HG03097 (cell line): ENCODE results near the gene FABP6.
"Not testable (repeated sequence)": the region's sequence is repeated elsewhere in the genome, so short reads cannot be mapped to it uniquely, and the experiment has no call there.

Experiments
- ATAC-seq: cut with Tn5 transposase; IDR thresholded peaks from one replicate; pipeline ENCODE4 v1.9.1; 2021; ENCODE audit not compliant: unreplicated experiment, low FRiP score

Gene FABP6, protein sequence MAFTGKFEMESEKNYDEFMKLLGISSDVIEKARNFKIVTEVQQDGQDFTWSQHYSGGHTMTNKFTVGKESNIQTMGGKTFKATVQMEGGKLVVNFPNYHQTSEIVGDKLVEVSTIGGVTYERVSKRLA

GRCh38 chr5:160229190-160229742 lies at the start of gene FABP6:
FABP6 (plus strand) TSS chr5:160229506; CDS start chr5:160229558, 52 bp downstream.
- no peak for ATAC-seq

- no peak for ATAC-seq
Measured at GRCh38 chr5:160180931-160181330, 48.4 kb upstream of the FABP6 start.

DNA sequence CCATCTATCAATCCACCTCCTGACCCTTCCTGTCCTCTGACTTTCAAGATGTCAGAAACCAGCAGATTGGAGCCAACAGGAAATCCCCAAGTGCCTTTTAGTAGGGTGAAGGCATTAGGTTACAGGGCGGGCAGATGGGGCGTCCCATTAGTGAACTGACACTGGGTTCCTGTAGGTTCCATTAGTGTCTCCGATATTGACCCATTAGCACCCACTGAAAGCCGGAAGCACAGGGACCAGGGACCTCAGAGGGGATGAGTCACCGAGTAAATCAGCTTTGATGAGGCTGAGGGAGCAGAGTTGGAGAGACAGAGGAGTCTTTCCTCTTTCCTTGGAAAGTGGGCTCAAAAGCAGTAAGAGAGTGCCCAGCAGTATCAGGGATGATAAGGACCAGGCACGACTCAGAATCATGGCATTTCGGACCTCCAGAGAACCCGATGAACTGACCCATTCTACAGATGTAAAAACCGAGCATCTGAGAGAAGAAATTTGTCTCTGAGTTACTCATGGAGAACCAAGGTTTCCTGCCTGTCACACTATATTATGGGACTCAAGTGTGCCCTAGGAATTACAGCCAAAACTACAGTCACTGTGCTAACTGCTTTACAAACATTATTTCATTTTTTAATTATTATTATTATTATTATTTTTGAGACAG lies 47.2 kb upstream of the FABP6 start:
- ATAC-seq = no peak

DNA sequence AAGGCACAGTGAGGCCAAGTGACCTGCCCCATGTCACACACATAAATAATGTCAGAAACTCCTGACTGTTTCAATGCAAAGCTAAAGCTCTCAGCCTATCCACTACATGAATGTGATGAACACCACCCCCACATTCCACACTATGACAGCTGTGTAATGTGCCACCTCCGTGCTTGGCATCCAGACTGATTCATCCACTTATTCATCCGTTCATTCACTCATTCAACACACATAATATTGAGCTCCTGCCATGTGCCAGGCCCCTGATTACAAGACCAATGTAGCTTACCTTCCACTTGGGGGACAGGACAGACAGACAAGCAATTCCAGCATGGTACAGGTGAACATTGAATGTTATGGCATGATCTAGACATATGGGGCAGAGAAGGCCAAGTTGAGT lies 46.2 kb upstream of the FABP6 start:
- no peak for ATAC-seq

DNA sequence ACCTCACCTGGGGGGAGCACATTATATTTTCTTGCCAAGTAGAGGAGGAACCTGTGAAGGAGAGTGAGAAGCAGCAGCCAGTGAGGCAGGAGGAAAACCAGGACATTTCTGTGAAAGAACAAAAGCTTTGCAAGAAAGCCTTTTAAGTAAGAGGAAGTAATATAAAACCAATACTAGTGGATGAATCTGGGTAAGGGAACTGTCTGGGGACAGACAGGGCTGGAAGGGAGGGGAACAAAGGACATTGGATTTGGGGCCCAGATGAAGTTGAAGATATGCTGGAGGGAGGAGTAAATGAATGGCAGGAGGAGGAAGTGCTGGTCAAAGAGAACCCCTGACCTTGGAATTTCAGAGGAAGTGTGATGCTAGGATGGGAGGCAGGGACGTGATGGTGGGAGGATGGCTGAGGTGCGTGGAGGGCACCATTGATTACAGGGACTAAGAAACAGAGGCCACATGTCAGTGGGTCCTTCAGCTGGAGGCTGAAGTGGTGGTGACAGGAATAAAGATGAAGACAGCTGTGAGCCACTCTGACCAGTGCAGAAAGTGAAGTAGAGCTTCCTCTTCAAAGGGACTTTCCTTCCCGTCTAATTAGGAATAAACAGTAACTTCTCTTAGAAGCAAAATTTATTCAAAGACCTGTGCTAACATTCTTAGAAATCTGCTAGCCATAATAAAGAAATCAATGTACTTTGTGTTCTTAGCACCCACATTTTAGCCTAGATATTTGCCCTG lies 43.5 kb upstream of the FABP6 start:
- no peak for ATAC-seq

GRCh38 chr5:160186480-160186879 lies 42.8 kb upstream of the FABP6 start:
- no peak for ATAC-seq

DNA sequence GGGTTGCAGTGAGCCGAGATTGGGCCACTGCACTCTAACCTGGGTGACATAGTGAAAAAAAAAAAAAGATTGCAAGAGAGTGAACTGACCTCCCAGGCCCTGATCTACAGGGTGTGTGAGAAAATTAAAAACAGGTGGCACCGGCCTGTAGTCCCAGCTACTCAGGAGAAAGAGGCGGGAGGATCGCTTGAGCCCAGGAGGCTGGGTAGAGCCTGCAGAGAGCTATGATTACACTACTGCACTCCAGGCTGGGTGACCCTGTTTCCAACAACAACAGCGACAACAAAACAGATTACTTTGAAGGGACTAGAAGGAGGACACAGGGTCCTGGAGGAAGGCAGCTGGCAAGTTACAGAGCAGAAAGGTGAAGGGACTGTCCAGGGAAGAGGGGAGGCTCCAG lies 42.2 kb upstream of the FABP6 start:
- no peak for ATAC-seq

- ATAC-seq = no peak
Measured at GRCh38 chr5:160188141-160189015, 40.9 kb upstream of the FABP6 start.

DNA sequence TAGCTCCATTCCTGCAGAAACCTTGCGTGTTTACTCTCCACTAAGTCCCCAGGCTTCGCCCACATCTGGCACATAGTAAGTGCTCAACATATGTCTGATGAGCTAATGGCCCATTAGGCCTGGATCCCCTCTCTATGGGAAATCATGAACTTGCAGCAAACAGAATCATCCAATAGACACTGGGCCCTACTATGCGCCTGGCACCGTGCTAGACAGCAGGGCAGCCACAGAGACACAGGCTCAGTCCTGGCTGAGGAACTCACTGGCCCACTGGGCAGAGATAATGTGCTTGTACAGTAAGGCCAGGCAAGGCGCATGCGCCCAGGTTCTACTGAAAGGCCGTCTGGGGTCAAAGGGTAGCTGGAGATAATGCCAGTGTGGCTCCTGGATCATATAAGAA lies 36.9 kb upstream of the FABP6 start:
- no peak for ATAC-seq

DNA sequence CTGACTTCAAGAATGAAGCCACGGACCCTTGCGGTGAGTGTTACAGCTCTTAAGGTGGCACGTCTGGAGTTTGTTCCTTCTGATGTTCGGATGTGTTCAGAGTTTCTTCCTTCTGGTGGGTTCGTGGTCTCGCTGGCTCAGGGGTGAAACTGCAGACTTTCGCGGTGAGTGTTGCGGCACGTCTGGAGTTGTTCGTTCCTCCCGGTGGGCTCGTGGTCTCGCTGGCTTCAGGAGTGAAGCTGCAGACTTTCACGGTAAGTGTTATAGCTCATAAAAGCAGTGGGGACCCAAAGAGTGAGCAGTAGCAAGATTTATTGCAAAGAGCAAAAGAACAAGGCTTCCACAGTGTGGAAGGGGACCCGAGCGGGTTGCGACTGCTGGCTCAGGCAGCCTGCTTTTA lies 36.2 kb upstream of the FABP6 start:
- ATAC-seq = not testable (repeated sequence)

DNA sequence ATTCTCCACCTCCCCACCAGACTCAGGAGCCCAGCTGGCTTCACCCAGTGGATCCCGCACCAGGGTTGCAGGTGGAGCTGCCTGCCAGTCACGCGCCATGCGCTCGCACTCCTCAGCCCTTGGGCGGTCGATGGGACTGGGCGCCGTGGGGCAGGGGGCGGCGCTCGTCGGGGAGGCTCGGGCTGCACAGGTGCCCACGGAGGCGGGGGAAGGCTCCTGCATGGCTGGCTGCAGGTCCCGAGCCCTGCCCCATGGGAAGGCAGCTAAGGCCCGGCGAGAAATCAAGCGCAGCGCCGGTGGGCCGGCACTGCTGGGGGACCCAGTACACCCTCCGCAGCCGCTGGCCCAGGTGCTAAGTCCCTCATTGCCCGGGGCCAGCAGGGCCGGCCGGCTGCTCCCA lies 35.5 kb upstream of the FABP6 start:
- not testable (repeated sequence) for ATAC-seq

DNA sequence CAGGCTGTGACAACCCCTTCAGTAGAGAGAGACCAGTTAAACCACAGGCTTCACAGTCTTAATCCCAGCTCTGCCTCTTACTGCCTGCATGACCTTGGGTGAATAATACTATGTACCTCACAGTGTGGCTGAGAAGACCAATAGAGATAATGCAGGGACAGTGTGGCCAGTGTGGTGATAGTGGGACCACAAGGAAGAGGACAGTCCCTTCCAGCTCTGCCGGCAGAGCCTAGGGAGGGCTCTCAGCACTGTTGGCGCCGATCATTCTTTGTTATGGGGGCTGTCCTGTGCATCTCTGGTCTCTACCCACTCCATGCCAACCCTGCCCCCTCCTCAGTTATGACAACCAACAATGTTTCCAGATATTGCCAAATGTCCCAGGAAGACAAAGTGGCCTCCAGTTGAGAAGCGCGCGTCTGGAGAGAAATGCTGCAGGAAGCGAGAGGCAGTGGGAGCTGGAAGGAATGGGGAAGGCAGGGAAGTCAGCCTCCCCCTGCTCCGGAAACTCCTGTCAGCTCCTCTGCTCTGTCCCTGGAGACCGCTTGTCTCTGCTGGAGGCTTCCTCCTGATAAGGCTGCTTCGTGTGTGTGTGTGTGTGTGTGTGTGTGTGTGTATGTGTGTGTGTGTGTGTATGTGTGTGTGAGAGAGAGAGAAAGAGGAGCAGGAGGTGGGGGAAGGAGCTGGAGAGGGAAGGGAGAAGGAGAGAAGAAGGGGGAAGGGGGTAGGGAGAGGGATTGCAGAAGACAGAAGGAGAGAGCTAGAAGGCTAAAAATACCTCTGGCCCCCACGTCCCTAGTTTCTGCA lies 31.8 kb upstream of the FABP6 start:
- ATAC-seq = no peak

GRCh38 chr5:160198146-160198545 lies 31.2 kb upstream of the FABP6 start:
- ATAC-seq = no peak

DNA sequence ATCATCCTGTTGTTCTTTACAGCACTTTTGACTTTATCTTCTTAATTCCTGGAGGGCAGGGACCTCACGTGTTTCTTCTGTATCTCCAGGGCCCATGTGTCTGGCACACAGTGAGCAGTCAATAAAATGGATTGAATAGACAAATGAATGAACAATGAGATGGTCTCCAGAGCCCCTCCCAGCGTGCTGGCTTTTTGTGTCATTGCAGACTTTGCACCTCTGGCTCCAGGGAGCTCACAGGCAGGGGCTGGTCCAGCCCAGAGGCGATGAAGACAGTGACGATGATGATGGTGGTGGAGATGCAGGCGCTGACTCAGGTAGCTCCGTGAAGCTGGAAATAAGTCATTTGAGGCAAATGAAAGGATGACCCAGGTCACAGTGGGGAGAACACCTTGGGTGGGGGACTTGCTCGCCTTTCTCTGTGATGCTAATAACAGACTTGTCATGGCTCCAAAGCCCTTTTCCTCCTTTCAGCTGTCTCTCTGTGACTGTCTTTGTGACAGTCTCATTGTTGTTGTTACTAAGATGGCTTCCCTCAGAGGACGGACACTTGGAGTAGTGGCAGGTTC lies 30.4 kb upstream of the FABP6 start:
- no peak for ATAC-seq

DNA sequence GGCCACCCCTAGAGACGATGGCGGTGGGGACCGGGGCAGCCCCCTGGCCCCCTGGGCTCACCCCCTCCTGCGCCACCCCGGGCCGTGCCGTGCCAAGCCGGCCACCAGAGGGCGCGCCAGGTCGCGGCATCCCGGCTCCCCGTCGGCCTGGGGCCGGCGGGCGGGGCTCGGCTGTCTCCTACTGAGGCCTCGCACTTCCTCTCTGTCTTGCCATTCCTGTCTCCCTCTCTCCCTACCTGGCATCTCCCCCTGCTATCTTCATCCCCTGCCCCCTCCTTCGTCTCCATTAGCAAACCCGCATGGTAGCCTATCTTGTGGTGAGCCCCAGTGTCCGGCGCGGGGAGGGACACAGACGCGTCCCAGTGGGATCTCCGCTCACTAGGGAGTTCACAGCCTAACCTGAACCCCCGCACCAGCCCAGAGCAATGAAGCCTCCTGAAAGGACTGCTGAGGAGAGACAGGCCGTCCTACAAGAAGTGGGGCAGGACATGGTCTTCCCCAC lies 29.8 kb upstream of the FABP6 start:
- peak; percentile 97 for ATAC-seq

DNA sequence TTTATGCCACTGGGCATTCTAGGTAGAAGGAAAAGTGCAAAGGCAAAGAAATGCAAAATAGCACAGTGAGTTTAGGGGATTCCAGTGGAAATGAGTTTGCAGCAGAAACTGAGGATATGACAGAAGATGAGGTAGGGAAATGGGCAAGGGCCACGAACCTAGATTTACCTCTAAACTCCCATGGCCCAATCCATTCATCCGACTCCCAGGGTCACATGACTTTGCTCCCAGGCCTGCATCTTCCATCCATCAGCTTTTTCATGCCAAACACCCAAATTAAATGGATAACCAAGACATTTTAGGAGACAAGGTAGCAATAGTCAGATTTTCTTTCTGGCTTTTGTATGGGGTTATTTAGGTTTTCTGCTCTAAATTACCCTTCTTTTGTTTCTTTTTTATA lies 22.2 kb upstream of the FABP6 start:
- no peak for ATAC-seq

GRCh38 chr5:160209917-160210316 lies 19.4 kb upstream of the FABP6 start:
- no peak for ATAC-seq

- no peak for ATAC-seq
Measured at GRCh38 chr5:160210606-160211005, 18.7 kb upstream of the FABP6 start.

GRCh38 chr5:160211352-160211751 lies 18.0 kb upstream of the FABP6 start:
- no peak for ATAC-seq
